ENCODE results near the gene POLG2. TPM values are rescaled to one million over a fixed set of nuclear protein-coding genes. Genes with fewer than 3 reads are reported as not detected.

POLG2 gene
- polyA plus RNA-seq, 1 donor (not counting 4 experiments of a cell fraction or from before 2014, with no cell fraction given) = 14.0 TPM

GRCh38 chr17:64504769-64505339, 8.0 kb upstream of the POLG2 start:
- Histone ChIP-seq H2AFZ (ENCODE audit: control insufficient read depth, low read length) (no peak overlapping the region), H3K4me2 (ENCODE audit: control insufficient read depth, extremely low read depth, insufficient read depth, low read depth, low read length) (peak overlapping the region; percentile 96), H3K36me3 (ENCODE audit: control insufficient read depth in 2 of 2, extremely low read depth in 1 of 2, insufficient read depth in 2 of 2, low read length in 2 of 2) (peaks cover 20 to 62% of the 10 kb centered on the region in 2 experiments), H3K79me2 (ENCODE audit: control insufficient read depth, insufficient read depth, low read length) (peaks cover 87% of the 10 kb centered on the region), H3K27ac (ENCODE audit: control insufficient read depth, insufficient read depth, low read length) (peak overlapping the region; percentile 99), H4K20me1 (ENCODE audit: control insufficient read depth, extremely low read depth, insufficient read depth, low read length) (peaks cover 40% of the 10 kb centered on the region), H3K9ac (ENCODE audit: control insufficient read depth, extremely low read depth, insufficient read depth, low read length) (peak overlapping the region; percentile 100), H3K9me1 (ENCODE audit: control insufficient read depth, extremely low read depth, insufficient read depth, low read length) (no peaks in the 10 kb centered on the region), H3K4me3 (ENCODE audit: control insufficient read depth in 2 of 3, extremely low read depth in 1 of 3, insufficient read depth in 2 of 3, low read depth in 1 of 3, low read length in 3 of 3) (peak overlapping the region; percentile 75 to 100 (median 95)), H3K27me3 (ENCODE audit: control insufficient read depth, extremely low read depth, insufficient read depth, low read length) (no peaks in the 10 kb centered on the region), H3K9me3 (ENCODE audit: control insufficient read depth, low read depth, low read length) (no peaks in the 10 kb centered on the region), H3K4me1 (ENCODE audit: control insufficient read depth, extremely low read depth, insufficient read depth, low read length) (peaks cover 58% of the 10 kb centered on the region)
- dilution Hi-C loops (cut with MboI; ENCODE audit: extremely low pct_ligation_motif_present, low sequenced_read_pairs) = no loop called here
- DNase-seq (ENCODE audit: low read depth, low spot score) = no peak
- no peak for FAIRE-seq
- no peak for TF ChIP-seq EZH2 (IDR thresholded peaks at IDR 0.05; ENCODE audit: low read length)
- TF ChIP-seq, protein P1, sequence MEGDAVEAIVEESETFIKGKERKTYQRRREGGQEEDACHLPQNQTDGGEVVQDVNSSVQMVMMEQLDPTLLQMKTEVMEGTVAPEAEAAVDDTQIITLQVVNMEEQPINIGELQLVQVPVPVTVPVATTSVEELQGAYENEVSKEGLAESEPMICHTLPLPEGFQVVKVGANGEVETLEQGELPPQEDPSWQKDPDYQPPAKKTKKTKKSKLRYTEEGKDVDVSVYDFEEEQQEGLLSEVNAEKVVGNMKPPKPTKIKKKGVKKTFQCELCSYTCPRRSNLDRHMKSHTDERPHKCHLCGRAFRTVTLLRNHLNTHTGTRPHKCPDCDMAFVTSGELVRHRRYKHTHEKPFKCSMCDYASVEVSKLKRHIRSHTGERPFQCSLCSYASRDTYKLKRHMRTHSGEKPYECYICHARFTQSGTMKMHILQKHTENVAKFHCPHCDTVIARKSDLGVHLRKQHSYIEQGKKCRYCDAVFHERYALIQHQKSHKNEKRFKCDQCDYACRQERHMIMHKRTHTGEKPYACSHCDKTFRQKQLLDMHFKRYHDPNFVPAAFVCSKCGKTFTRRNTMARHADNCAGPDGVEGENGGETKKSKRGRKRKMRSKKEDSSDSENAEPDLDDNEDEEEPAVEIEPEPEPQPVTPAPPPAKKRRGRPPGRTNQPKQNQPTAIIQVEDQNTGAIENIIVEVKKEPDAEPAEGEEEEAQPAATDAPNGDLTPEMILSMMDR (optimal IDR thresholded peaks at IDR 0.05 in 1 of 3, IDR thresholded peaks at IDR 0.05 in 1 of 3, conservative IDR thresholded peaks at IDR 0.05 in 1 of 3; ENCODE audit: extremely low read depth in 1 of 3, insufficient read depth in 2 of 3, low read length in 3 of 3) = no peak

GRCh38 chr17:64503821-64504768, 7.2 kb upstream of the POLG2 start:
- Histone ChIP-seq H3K9me3 (ENCODE audit: control insufficient read depth, low read depth, low read length) (no peaks in the 10 kb centered on the region), H3K9me1 (ENCODE audit: control insufficient read depth, extremely low read depth, insufficient read depth, low read length) (no peaks in the 10 kb centered on the region), H3K4me2 (ENCODE audit: control insufficient read depth, extremely low read depth, insufficient read depth, low read depth, low read length) (peak overlapping the region; percentile 96), H4K20me1 (ENCODE audit: control insufficient read depth, extremely low read depth, insufficient read depth, low read length) (peaks cover 43% of the 10 kb centered on the region), H3K36me3 (ENCODE audit: control insufficient read depth in 2 of 2, extremely low read depth in 1 of 2, insufficient read depth in 2 of 2, low read length in 2 of 2) (peaks cover 20 to 58% of the 10 kb centered on the region in 2 experiments), H3K4me3 (ENCODE audit: control insufficient read depth in 2 of 3, extremely low read depth in 1 of 3, insufficient read depth in 2 of 3, low read depth in 1 of 3, low read length in 3 of 3) (peak overlapping the region; percentile 75 to 100 (median 95)), H3K9ac (ENCODE audit: control insufficient read depth, extremely low read depth, insufficient read depth, low read length) (peak overlapping the region; percentile 100), H3K79me2 (ENCODE audit: control insufficient read depth, insufficient read depth, low read length) (peaks cover 84% of the 10 kb centered on the region), H3K4me1 (ENCODE audit: control insufficient read depth, extremely low read depth, insufficient read depth, low read length) (peaks cover 63% of the 10 kb centered on the region), H3K27me3 (ENCODE audit: control insufficient read depth, extremely low read depth, insufficient read depth, low read length) (no peaks in the 10 kb centered on the region), H3K27ac (ENCODE audit: control insufficient read depth, insufficient read depth, low read length) (peak overlapping the region; percentile 99), H2AFZ (ENCODE audit: control insufficient read depth, low read length) (no peak overlapping the region)
- DNase-seq (ENCODE audit: low read depth, low spot score) = no peak
- TF ChIP-seq EZH2 (IDR thresholded peaks at IDR 0.05; ENCODE audit: low read length) = no peak
- TF ChIP-seq, protein P1 (optimal IDR thresholded peaks at IDR 0.05 in 1 of 3, IDR thresholded peaks at IDR 0.05 in 1 of 3, conservative IDR thresholded peaks at IDR 0.05 in 1 of 3; ENCODE audit: extremely low read depth in 1 of 3, insufficient read depth in 2 of 3, low read length in 3 of 3) = no peak
- FAIRE-seq = no peak
- dilution Hi-C loops (cut with MboI; ENCODE audit: extremely low pct_ligation_motif_present, low sequenced_read_pairs) = no loop called here

All from keratinocyte (primary cell).